A549 (cell line): ENCODE data around the gene CST4. TPM values are rescaled to one million over a fixed set of nuclear protein-coding genes. Genes with fewer than 3 reads are reported as not detected.

ENCODE experiments used
- ATAC-seq, 2 experiments: fragments of 200-7000 bp in 1 of 2; fragments of >200 bp in 1 of 2; cut with Nextera tagmentation in 1 of 2; cut with Tn5 transposase in 1 of 2; 3 replicates each; pipeline versions ENCODE4 v1.8.0 to v1.9.1; 2018 to 2020; ENCODE audit warnings: mild to moderate bottlenecking in 1 of 2, moderate library complexity in 1 of 2
- CTCF ChIA-PET: fragments of 300-600 bp; sonication (Branson Sonifier 250); formaldehyde crosslinking; extraction: SDS; loops from one replicate; lab custom pipeline; 2021; ENCODE audit warnings: antibody characterized with exemption, inconsistent platforms; lab: Yijun Ruan, JAX
- POLR2A ChIA-PET: fragments of 350-600 bp; formaldehyde crosslinking; extraction: SDS; loops from one replicate; lab custom pipeline; 2021; ENCODE audit warnings: antibody characterized with exemption, inconsistent platforms; lab: Yijun Ruan, JAX
- DNase-seq, 2 experiments: peaks; one replicate each; pipeline versions ENCODE4 v3.0.0 to v3.0.0-alpha.2; 2011 to 2016; ENCODE audit warnings: low read depth in 1 of 2, low spot score in 1 of 2
- FAIRE-seq: peaks from 2 replicates; lab custom pipeline; 2011; peaks lifted over from hg19 to GRCh38; lab: Jason Lieb, UNC
- H3K27ac ChIP-seq, 2 experiments: fragments of >200 bp; sonication (Bioruptor Twin); formaldehyde crosslinking; 3 replicates each; pipeline ENCODE4 v1.5.1; 2016 to 2017
- H3K4me1 ChIP-seq: fragments of >200 bp; sonication (Bioruptor Twin); formaldehyde crosslinking; 3 replicates; pipeline ENCODE4 v1.6.1; 2016
- H3K4me2 ChIP-seq: fragments of >200 bp; sonication (Bioruptor Twin); formaldehyde crosslinking; 3 replicates; pipeline ENCODE4 v1.6.1; 2016
- H3K4me3 ChIP-seq: fragments of >200 bp; sonication (Bioruptor Twin); formaldehyde crosslinking; 3 replicates; pipeline ENCODE4 v1.5.1; 2016
- H3K9me3 ChIP-seq: fragments of >200 bp; sonication (Bioruptor Twin); formaldehyde crosslinking; 3 replicates; pipeline ENCODE4 v1.6.1; 2016
- BHLHE40 ChIP-seq: IDR thresholded peaks from 2 replicates; pipeline ENCODE4 v1.6.1; 2012; ENCODE audit warnings: low read depth, low read length, inconsistent platforms
- CBX2 ChIP-seq: fragments of 200-600 bp; sonication (generic); IDR thresholded peaks from 2 replicates; pipeline ENCODE4 v1.6.1; 2016; ENCODE audit warnings: low read depth, mild to moderate bottlenecking, borderline replicate concordance
- CTCF ChIP-seq: fragments of >200 bp; sonication (Bioruptor Twin); formaldehyde crosslinking; IDR thresholded peaks from 3 replicates; pipeline ENCODE4 v1.5.1; 2016
- FOSB ChIP-seq: fragments of 250-450 bp; sonication (Bioruptor Pico); IDR thresholded peaks from 2 replicates; pipeline ENCODE4 v1.5.0; 2020; ENCODE audit warnings: mild to moderate bottlenecking, moderate library complexity
- FOXS1 ChIP-seq: fragments of 250-450 bp; sonication (Bioruptor Pico); IDR thresholded peaks from 2 replicates; pipeline ENCODE4 v1.5.0; 2020; ENCODE audit warnings: mild to moderate bottlenecking, moderate library complexity
- HDAC2 ChIP-seq: fragments of 200-600 bp; sonication (generic); IDR thresholded peaks from 2 replicates; pipeline ENCODE4 v1.6.1; 2016
- HOXB13 ChIP-seq: fragments of 250-450 bp; sonication (Bioruptor Pico); IDR thresholded peaks from 2 replicates; pipeline ENCODE4 v1.5.0; 2020; ENCODE audit warnings: low read depth, mild to moderate bottlenecking, moderate library complexity
- KDM1A ChIP-seq: fragments of 200-600 bp; sonication (generic); IDR thresholded peaks from 2 replicates; pipeline ENCODE4 v1.6.1; 2016; ENCODE audit warnings: low read depth, mild to moderate bottlenecking
- KDM5A ChIP-seq: fragments of 200-600 bp; sonication (generic); IDR thresholded peaks from 2 replicates; pipeline ENCODE4 v1.6.1; 2016; ENCODE audit warnings: antibody characterized with exemption, mild to moderate bottlenecking
- MYC ChIP-seq: IDR thresholded peaks from 2 replicates; pipeline ENCODE4 v1.6.1; 2012; ENCODE audit warnings: mild to moderate bottlenecking, inconsistent platforms, low read length, improper control_type of control experiment, borderline replicate concordance
- POLR2AphosphoS2 ChIP-seq: conservative IDR thresholded peaks from 2 replicates; pipeline ENCODE4 v1.6.1; 2012; ENCODE audit warnings: low read length, improper control_type of control experiment, inconsistent platforms
- RAD21 ChIP-seq, 2 experiments: fragments of >200 bp in 1 of 2; sonication (Bioruptor Twin) in 1 of 2; formaldehyde crosslinking in 1 of 2; IDR thresholded peaks in 1 of 2; conservative IDR thresholded peaks in 1 of 2; 2 replicates in 1 of 2; 3 replicates in 1 of 2; pipeline ENCODE4 v1.6.1; 2012 to 2018; ENCODE audit warnings: inconsistent platforms in 1 of 2
- SMC3 ChIP-seq: fragments of >200 bp; sonication (Bioruptor Twin); formaldehyde crosslinking; IDR thresholded peaks from 3 replicates; pipeline ENCODE4 v1.6.1; 2018; ENCODE audit warnings: inconsistent platforms
- SREBF2 ChIP-seq: fragments of 450-650 bp; IDR thresholded peaks from 2 replicates; pipeline ENCODE4 v1.6.1; 2014; ENCODE audit warnings: mild to moderate bottlenecking, moderate library complexity
- TFCP2L1 ChIP-seq: fragments of 250-450 bp; sonication (Bioruptor Pico); IDR thresholded peaks from 2 replicates; pipeline ENCODE4 v1.5.0; 2021; ENCODE audit warnings: mild to moderate bottlenecking
- WGBS: methylation state at CpG from one replicate; pipeline ENCODE4 v1.1.6; 2017; ENCODE audit errors: missing lambda C conversion rate; 5-methylcytosine and 5-hydroxymethylcytosine counted together
- polyA plus RNA-seq, 4 experiments: library from polyadenylated mRNA; depleted of rRNA in 3 of 4; stranded (reverse); fragments of >200 nt; fragmentation: RNase III in 1 of 4; extraction: RNeasy Plus Mini Kit Qiagen cat#74134 plus additional on column Dnase treatment in 1 of 4; gene quantifications; 2 replicates in 3 of 4; 3 replicates in 1 of 4; pipeline ENCODE4 v1.2.3, GENCODE V29; 2011 to 2017
- TF ChIP-seq, protein P1 (sequence below): fragments of 200-600 bp; sonication (generic); IDR thresholded peaks from 2 replicates; pipeline ENCODE4 v1.6.1; 2016; ENCODE audit warnings: antibody characterized with exemption, mild to moderate bottlenecking, moderate library complexity
- TF ChIP-seq, protein P2 (sequence below): fragments of 450-650 bp; IDR thresholded peaks from 2 replicates; pipeline ENCODE4 v1.6.1; 2014; ENCODE audit warnings: antibody characterized with exemption
- TF ChIP-seq, protein P3 (sequence below): IDR thresholded peaks from 2 replicates; pipeline ENCODE4 v1.6.1; 2012; ENCODE audit warnings: low read depth, borderline replicate concordance

CST4 gene
- polyA plus RNA-seq, 2 of the 4 experiments (the other 2 are of a cell fraction): not detected

- H3K4me3 ChIP-seq: no peak overlapping the region
- ChIA-PET CTCF (interaction anchor here (1.3 kb wide), 1 partner anchor 20 kb away, joined by 3 read pairs; no protein-coding TSS in a partner anchor), POLR2A (no interaction called here)
- TF ChIP-seq SMC3: no peak
- TF ChIP-seq TFCP2L1 (CRISPR knock-in tag): no peak
- no peak for TF ChIP-seq RAD21 (conservative IDR thresholded peaks at IDR 0.05 in 1 of 2, IDR thresholded peaks at IDR 0.05 in 1 of 2)
- TF ChIP-seq KDM5A: no peak
- TF ChIP-seq FOXS1: no peak
- no peak for TF ChIP-seq KDM1A
- TF ChIP-seq SREBF2: no peak
- TF ChIP-seq CBX2: no peak
- no peak for TF ChIP-seq CTCF
- no peak for TF ChIP-seq HDAC2
- TF ChIP-seq BHLHE40: no peak
- no peak overlapping the region for H3K27ac ChIP-seq
- no peaks in the 10 kb centered on the region for H3K4me1 ChIP-seq
- no peak for DNase-seq
- ATAC-seq: no peak
- H3K4me2 ChIP-seq: no peak overlapping the region
- 58% methylated on average over 3 of the region's 3 CpGs for WGBS
- no peak for FAIRE-seq
- no peaks in the 10 kb centered on the region for H3K9me3 ChIP-seq
Measured at GRCh38 chr20:23689399-23689690, 507 bp upstream of the CST4 start.

GRCh38 chr20:23687986-23688385 is 852 bp downstream of the CST4 start:
- DNase-seq: no peak
- no peak overlapping the region for H3K27ac ChIP-seq
- TF ChIP-seq SREBF2: no peak
- TF ChIP-seq FOSB (CRISPR knock-in tag): no peak
- TF ChIP-seq HOXB13 (CRISPR knock-in tag): no peak
- TF ChIP-seq, protein P1, sequence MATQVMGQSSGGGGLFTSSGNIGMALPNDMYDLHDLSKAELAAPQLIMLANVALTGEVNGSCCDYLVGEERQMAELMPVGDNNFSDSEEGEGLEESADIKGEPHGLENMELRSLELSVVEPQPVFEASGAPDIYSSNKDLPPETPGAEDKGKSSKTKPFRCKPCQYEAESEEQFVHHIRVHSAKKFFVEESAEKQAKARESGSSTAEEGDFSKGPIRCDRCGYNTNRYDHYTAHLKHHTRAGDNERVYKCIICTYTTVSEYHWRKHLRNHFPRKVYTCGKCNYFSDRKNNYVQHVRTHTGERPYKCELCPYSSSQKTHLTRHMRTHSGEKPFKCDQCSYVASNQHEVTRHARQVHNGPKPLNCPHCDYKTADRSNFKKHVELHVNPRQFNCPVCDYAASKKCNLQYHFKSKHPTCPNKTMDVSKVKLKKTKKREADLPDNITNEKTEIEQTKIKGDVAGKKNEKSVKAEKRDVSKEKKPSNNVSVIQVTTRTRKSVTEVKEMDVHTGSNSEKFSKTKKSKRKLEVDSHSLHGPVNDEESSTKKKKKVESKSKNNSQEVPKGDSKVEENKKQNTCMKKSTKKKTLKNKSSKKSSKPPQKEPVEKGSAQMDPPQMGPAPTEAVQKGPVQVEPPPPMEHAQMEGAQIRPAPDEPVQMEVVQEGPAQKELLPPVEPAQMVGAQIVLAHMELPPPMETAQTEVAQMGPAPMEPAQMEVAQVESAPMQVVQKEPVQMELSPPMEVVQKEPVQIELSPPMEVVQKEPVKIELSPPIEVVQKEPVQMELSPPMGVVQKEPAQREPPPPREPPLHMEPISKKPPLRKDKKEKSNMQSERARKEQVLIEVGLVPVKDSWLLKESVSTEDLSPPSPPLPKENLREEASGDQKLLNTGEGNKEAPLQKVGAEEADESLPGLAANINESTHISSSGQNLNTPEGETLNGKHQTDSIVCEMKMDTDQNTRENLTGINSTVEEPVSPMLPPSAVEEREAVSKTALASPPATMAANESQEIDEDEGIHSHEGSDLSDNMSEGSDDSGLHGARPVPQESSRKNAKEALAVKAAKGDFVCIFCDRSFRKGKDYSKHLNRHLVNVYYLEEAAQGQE: no peak
- TF ChIP-seq MYC: no peak
- TF ChIP-seq, protein P2, sequence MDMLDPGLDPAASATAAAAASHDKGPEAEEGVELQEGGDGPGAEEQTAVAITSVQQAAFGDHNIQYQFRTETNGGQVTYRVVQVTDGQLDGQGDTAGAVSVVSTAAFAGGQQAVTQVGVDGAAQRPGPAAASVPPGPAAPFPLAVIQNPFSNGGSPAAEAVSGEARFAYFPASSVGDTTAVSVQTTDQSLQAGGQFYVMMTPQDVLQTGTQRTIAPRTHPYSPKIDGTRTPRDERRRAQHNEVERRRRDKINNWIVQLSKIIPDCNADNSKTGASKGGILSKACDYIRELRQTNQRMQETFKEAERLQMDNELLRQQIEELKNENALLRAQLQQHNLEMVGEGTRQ: no peak
- TF ChIP-seq, protein P3, sequence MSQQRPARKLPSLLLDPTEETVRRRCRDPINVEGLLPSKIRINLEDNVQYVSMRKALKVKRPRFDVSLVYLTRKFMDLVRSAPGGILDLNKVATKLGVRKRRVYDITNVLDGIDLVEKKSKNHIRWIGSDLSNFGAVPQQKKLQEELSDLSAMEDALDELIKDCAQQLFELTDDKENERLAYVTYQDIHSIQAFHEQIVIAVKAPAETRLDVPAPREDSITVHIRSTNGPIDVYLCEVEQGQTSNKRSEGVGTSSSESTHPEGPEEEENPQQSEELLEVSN: no peak
- no peak for TF ChIP-seq TFCP2L1 (CRISPR knock-in tag)
- no peak for TF ChIP-seq POLR2AphosphoS2
- TF ChIP-seq, all 56 proteins: peak for 0
- no peak overlapping the region for H3K4me3 ChIP-seq
- ChIA-PET POLR2A (no interaction called here), CTCF (interaction anchor here (0.6 kb wide), 1 partner anchor 21 kb away, joined by 3 read pairs; no protein-coding TSS in a partner anchor)
- ATAC-seq: no peak
- H3K9me3 ChIP-seq: no peaks in the 10 kb centered on the region
- no peaks in the 10 kb centered on the region for H3K4me1 ChIP-seq
- no peak for FAIRE-seq
- no peak overlapping the region for H3K4me2 ChIP-seq
- WGBS: 33% methylated on average over 3 of the region's 3 CpGs
